ENCODE data around the gene MIS12.

- TF ChIP-seq POLR2A (IDR thresholded peaks at IDR 0.05; ENCODE audit: control extremely low read depth in 1 of 2, low read depth in 2 of 2, low read length in 2 of 2) (no peak), EP300 (IDR thresholded peaks at IDR 0.05; ENCODE audit: borderline replicate concordance in 1 of 2, low read depth in 2 of 2, low read length in 2 of 2) (no peak), TEAD4 (IDR thresholded peaks at IDR 0.05; ENCODE audit: low read depth, low read length) (no peak), USF2 (IDR thresholded peaks at IDR 0.05; ENCODE audit: low read length) (no peak), CREB1 (IDR thresholded peaks at IDR 0.05) (no peak), PHF8 (conservative IDR thresholded peaks at IDR 0.05; ENCODE audit: low read depth, low read length) (no peak), CHD2 (IDR thresholded peaks at IDR 0.05; ENCODE audit: low read length) (no peak), RNF2 (IDR thresholded peaks at IDR 0.05; ENCODE audit: borderline replicate concordance, low read depth, low read length, missing control alignments, poor library complexity, severe bottlenecking) (no peak), BRCA1 (IDR thresholded peaks at IDR 0.05; ENCODE audit: low read depth, low read length) (no peak), RAD21 (IDR thresholded peaks at IDR 0.05 in 1 of 2, conservative IDR thresholded peaks at IDR 0.05 in 1 of 2; ENCODE audit: low read depth in 2 of 2, low read length in 2 of 2) (no peak), POLR2AphosphoS5 (IDR thresholded peaks at IDR 0.05; ENCODE audit: low read depth, low read length) (no peak)
These were observed 47.0 kb upstream of the MIS12 start for GRCh38 chr17:5439446-5439764.
